Measurements from ENCODE around the gene DLGAP3.
A peak's percentile ranks its signal among the peaks of the same experiment; 100 is the strongest.
"Not testable (repeated sequence)": the region's sequence is repeated elsewhere in the genome, so short reads cannot be mapped to it uniquely, and the experiment has no call there.

DLGAP3 gene, protein sequence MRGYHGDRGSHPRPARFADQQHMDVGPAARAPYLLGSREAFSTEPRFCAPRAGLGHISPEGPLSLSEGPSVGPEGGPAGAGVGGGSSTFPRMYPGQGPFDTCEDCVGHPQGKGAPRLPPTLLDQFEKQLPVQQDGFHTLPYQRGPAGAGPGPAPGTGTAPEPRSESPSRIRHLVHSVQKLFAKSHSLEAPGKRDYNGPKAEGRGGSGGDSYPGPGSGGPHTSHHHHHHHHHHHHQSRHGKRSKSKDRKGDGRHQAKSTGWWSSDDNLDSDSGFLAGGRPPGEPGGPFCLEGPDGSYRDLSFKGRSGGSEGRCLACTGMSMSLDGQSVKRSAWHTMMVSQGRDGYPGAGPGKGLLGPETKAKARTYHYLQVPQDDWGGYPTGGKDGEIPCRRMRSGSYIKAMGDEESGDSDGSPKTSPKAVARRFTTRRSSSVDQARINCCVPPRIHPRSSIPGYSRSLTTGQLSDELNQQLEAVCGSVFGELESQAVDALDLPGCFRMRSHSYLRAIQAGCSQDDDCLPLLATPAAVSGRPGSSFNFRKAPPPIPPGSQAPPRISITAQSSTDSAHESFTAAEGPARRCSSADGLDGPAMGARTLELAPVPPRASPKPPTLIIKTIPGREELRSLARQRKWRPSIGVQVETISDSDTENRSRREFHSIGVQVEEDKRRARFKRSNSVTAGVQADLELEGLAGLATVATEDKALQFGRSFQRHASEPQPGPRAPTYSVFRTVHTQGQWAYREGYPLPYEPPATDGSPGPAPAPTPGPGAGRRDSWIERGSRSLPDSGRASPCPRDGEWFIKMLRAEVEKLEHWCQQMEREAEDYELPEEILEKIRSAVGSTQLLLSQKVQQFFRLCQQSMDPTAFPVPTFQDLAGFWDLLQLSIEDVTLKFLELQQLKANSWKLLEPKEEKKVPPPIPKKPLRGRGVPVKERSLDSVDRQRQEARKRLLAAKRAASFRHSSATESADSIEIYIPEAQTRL

DNA sequence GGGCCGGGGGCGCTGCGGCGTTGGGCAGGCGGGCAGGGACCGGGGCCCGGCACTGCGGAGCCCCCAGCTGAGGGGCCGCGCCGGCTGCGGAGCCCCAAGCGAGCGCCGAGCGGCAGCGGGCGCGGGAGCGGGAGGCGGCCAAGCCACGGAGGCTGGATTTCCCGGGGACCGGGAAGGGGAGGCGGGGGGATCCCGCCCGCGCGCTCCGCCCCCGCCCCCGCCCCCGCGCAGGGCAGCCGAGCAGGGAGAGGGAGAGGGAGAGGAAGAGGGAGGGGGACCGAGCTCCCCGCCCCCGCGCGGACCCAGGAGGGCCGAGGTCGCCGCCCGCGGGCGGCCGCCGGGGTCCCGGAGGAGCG, at the start of gene DLGAP3:
DLGAP3 (minus strand) TSS at position 154 of the 356 bp plus-strand sequence. CDS start 24,267 bp downstream, outside the sequence.
- DNase-seq (ENCODE audit: low spot score), result peak; percentile 21

DNA sequence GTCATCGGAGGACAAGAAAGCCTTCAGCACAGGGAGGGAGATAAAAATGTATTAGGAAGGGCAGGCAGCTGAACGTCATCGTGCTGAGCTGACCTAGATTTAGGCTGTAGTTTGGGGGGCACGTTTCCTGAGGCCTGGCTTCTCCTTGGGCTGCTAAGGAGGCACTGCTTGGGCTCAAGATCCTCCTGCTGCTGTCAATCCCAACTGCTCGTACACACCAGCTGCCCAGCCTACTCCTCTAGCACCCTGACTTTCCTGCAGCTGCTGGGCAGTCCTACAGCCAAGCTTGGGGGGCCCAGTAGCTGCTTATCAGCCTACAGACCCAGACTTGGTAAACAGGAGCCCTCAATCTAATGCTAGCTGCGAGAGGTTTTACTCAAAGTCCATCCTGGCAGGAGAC, 49.5 kb upstream of the DLGAP3 start:
- no peak for DNase-seq (ENCODE audit: low spot score)

DNA sequence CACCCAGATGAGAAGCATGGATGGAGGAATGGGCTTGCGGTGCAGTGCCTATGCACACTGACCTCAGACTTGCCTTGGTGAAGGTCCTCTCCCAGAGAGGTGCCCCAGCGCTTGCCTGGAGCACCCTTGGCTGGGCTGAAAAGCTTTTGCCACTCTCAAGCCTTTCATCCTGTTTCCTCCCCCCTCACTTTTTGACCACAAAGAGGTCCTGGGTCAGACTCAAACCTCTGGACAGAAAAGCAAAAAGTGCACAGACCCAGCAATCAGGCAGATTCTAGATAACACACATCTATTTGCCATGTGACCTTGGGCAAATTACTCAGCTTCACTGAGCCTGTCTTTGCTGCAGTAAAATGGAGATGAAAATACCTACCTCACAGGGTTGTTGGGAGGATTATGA, 48.4 kb upstream of the DLGAP3 start:
- no peak for DNase-seq (ENCODE audit: low spot score)

DNA sequence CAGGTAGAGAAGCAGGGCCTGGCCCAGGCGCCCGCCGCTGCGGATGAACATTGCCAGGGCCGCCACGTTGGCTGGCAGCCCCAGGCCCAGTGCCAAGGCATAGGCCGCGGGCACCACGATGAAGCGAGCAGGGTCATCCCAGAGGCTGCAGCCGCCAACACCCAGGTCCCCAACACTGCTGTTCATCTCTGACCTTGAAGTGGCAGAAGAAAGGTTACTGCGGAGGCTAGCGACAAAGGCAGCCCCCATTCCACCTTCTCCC, 47.7 kb upstream of the DLGAP3 start:
- DNase-seq (ENCODE audit: low spot score), result no peak

DNA sequence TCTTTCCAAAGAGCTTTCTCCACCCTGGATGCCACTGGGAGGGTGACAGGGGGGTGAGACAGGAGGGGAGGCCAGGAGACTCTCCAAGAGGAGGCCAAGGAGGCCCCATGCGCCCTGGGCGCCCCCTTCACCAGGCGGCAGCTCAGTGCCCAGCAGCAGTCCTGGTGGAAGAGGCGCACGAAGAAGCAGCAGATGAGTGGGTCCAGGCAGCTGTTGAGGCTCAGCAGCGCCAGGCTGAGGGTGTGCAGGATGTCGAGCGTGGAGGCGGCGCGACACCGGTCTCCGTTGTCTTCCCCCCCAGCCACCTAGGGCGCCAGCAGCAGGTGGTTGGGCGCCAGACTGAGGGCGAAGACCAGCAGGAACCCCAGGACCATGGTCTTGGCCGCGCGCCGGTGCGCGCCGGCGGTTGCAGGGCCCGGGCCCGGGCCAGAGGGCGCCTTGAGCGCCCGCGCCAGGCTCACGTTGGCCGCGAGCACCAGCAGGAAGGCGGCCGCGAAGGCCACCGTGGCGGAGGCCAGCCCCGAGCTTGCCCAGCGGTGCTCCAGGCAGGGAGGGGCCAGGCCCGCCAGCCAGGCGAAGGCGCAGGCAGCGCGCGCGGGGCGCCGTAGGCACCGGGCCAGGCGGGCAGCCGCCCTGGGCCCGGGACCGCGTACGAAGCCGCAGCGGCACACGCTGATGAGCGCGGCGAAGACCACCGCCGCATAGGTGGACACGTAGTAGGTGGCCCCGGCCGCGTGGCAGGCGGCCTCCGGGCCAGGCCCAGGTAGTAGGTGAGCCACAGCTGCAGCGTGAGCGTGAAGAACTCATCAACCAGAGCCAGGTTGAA, 47.1 kb upstream of the DLGAP3 start:
- no peak for DNase-seq (ENCODE audit: low spot score)

DNA sequence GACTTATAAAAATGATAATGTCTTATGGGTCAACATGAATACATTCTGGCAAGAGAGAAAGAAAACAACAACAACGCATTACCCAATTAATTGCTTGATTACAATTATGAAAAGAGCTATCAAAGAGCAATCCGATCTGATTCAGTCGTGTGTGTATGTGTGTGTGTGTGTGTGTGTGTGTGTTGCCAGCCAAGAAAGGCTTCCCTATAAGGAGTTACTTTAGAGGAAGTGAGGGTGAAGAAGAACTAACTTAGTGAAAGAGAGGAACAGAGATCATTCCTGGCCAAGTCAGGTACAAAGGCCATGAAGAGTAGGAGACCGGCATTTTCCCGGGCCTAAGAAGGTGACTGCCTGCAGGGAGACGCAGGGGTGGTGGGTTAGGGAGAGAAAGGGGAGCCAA, 46.3 kb upstream of the DLGAP3 start:
- no peak for DNase-seq (ENCODE audit: low spot score)

DNA sequence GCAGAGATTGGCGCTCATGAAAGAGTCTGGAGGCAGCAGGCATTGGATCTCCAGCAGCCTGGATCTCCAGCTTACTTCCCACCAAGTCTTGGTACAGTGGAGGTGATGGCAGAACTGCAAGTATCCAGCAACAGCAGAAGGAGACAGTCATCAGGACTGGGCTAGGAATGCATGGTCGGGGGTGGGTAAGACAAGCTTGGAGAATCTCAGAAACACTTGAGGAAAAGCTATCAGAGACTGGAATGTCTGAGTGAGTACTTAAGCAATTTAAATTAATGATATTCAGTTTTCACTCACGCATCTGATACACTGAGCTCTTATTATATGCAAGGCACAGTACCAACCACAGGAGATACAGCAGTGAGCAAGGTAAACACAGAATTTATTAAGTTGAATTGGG, 45.9 kb upstream of the DLGAP3 start:
- DNase-seq (ENCODE audit: low spot score), result no peak

DNA sequence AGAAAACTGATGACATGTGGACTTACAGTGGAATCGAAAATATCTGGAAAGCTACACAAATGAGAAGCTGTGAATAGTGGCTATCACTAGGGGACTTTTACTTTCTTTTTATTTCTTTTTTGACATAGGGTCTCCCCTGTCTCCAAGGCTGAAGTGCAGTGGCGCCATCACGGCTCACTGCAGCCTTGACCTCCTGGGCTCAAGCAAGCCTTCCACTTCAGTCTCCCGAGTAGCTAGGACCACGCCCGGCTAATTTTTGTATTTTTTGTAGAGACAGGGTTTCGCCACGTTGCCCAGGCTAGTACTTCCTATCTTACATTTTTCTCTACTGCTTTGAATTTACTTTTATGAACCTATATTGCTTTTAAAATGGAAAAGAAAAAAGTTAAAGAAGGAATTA, 45.2 kb upstream of the DLGAP3 start:
- no peak for DNase-seq (ENCODE audit: low spot score)

DNA sequence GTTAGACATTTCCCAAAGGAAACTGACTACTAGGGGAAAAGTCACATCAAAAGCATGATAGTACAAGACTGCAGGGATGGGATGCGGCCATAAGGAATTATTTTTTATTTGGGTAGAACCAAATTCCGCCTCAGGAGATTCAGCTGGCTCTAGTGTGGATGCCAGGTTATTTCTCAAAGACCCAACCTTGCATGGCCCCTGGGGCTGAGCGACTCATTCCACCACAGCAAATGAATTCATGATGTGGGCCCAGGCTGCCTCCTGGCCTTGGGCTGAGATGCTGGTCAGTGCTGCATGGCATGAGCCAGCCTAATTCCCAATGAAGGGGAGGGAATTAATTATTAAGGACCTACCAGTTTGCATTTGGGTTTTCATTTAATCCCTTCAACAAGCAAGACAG, 43.9 kb upstream of the DLGAP3 start:
- DNase-seq (ENCODE audit: low spot score), result no peak

DNA sequence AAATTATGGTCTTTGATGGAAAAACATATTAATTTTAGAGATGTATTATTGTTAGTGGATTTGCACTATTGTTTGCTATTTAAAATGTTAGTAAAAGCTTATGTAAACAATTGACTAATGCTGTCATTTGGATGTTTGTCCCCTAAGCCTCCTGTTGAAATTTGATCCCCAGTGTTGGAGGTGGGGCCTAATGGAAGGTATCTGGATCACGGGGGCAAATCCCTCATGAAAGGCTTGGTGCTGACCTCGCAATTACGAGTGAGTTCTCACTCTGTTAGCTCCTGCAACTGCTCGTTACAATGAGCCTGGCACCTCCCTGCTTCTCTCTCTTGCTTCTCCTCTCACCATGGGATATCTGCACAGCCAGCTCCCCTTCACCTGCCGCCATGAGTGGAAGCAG, 41.4 kb upstream of the DLGAP3 start:
- DNase-seq (ENCODE audit: low spot score), result no peak

DNA sequence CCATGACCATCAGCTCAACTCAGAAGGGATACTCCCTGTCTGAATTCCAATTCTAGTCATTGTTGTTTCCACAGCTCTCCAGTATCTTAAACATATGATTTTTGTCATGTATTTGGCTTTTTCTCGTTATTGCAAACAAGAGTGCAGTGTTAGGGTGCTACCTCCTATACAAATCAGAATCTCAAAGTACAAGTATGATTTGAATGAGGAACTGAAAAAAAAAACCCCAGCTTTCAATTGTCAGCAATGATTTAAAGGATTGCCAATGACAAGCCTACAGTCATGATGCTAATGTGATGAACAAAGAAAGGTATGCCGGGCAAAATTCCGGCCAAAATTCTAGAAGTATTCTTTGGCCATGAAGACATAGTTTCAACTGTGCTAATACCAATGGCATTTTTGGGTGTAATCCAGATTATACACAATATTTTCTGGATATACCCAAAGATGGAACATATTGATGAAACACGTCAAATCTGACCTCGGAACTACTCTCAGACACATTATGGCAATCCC, 40.8 kb upstream of the DLGAP3 start:
- no peak for DNase-seq (ENCODE audit: low spot score)

DNA sequence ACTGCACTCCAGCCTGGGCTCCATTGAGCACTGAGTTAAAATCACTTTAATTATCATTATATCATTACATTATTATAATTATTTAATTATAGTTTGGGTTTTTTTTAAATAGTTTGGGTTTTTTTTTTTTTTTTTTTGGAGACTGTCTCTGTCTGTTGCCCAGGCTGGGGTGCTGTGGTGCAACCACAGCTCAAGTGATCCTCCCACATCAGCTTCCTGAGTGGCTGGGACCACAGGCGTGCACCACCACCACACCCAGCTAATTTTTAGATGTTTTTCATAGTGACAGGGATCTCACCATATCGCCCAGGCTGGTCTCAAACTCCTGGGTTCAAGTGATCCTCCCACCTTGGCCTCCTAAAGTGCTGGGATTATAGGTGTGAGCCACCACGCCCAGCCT, 38.8 kb upstream of the DLGAP3 start:
- not testable (repeated sequence) for DNase-seq (ENCODE audit: low spot score)

DNA sequence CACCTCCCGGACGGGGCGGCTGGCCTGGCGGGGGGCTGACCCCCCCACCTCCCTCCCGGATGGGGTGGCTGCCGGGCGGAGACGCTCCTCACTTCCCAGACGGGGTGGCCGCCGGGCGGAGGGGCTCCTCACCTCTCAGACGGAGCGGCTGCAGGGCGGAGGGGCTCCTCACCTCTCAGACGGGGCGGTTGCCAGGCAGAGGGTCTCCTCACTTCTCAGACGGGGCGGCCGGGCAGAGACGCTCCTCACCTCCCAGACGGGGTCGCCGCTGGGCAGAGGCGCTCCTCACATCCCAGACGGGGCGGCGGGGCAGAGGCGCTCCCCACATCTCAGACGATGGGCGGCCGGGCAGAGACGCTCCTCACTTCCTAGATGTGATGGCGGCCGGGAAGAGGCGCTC, 38.2 kb upstream of the DLGAP3 start:
- not testable (repeated sequence) for DNase-seq (ENCODE audit: low spot score)

DNA sequence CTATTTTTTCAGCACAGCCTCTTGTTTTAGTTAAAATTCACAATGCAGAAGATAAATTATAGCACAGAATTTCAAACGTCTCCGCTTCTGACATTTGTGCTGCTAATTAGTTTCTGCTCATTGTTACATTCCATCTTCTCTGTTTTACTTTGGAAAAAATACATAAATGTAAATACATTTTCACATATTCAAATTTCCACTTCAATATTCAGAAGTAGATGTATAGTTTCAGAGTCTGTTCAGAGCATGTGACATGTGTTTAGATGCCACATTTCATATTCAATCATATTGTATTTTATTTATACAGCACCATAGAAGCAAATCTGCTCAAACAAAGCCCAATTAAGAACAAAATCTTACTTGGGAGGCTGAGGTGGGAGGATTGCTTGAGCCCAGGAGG, 36.1 kb upstream of the DLGAP3 start:
- DNase-seq (ENCODE audit: low spot score), result no peak

DNA sequence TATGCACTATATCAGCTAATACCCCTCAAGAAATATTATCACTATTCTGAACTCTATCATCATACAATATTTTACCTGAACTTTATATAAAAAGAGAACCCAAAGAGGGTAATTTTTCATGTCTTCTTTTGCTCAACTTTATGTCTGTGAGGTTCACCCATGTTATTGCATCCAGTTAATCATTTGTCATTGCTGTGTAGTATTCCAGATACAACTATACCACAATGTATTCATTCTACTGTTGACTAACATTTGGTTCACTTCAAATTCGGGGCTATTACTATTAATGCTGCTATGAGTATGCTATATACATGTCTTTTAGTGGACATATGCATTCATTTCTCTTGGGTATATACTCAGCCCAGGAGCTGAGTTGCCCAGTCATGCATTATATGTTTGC, 21.0 kb upstream of the DLGAP3 start:
- no peak for DNase-seq (ENCODE audit: low spot score)

DNA sequence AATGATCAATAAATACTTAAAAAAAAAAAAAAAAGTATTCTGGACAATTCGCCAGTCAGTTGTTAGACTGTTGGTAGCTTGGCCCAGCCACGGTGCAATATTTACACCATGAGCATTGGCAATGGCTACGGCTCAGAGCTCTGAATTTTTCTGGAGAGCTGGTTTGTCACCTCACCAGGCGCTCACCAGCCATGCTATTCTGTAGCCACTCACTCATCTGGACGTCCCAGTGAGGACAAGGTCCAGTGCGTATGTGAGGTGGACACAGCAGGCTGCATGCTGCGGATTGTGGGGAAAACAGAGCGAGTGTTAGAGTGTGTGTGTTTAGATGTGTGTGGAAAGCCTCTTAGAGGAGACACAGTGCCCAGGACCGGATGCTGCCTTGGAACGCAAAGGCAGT, 19.3 kb upstream of the DLGAP3 start:
- not testable (repeated sequence) for DNase-seq (ENCODE audit: low spot score)

DNA sequence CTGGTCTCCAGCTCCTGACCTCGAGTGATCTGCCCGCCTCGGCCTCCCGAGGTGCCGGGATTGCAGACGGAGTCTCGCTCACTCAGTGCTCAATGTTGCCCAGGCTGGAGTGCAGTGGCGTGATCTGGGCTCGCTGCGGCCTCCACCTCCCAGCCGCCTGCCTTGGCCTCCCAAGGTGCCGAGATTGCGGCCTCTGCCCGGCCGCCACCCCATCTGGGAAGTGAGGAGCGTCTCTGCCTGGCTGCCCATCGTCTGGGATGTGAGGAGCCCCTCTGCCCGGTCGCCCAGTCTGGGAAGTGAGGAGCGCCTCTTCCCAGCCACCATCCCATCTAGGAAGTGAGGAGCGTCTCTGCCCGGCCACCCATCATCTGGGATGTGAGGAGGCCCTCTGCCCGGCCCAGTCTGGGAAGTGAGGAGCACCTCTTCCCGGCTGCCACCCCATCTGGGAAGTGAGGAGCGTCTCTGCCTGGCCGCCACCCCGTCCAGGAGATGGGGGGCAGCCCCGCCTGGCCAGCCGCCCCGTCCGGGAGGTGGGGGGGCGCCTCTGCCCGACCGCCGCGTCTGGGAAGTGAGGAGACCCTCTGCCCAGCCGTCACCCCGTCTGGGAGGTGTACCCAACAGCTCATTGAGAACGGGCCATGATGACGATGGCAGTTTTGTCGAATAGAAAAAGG, 18.3 kb upstream of the DLGAP3 start:
- not testable (repeated sequence) for DNase-seq (ENCODE audit: low spot score)

DNA sequence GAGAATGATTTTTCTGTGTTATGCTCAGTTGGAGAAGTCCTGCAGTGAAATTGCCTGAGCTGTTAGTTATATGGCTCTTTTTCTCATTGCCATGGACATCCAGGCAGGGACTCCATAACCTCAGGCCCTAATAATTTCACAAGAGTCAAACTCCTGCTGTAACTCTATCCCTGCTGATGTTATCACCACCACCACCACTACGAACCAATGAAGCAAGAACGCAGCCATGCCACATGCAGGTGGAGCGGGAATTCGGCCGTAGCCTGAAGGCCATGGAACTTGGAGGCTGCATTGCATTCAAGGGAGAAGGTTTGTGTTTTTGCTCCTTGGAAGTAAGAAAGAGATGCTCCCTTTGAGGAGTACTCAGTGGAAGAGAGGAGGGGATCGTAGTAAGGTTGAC, 16.8 kb upstream of the DLGAP3 start:
- no peak for DNase-seq (ENCODE audit: low spot score)

DNA sequence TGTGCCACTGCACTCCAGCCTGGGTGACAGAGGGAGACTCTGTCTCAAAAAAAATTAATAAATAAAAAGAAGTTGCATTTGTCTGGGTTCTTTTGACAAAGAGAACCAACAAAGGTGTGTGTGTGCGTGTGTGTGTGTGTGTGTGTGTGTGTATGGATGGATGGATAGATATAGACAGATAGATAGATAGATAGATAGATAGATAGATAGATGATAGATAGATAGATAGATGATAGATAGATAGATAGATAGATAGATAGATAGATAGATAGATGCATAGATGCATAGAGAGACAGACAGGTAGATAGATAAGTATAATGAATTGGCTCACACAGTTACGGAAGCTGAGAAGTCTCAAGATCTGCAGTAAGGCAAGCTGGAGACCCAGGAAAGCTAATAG, 12.3 kb upstream of the DLGAP3 start:
- not testable (repeated sequence) for DNase-seq (ENCODE audit: low spot score)

DNA sequence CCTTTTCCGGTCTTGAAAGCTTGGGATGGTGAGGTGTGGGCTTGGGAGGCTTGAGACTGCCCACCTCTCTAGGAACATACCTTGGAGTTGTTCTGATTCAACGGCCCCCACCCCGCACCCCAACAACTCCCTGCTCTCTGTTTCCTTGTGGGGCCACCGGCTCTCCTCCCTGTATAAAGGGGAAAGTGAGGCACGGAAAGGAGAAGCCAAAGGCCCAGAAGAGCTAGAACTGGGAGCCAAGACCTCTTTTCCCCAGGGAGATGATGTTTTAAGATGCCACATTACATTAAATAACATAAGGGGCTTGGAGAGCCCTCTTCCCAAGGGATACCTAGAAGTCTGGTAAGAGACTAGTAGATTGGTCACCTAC, 1.2 kb upstream of the DLGAP3 start:
- no peak for DNase-seq (ENCODE audit: low spot score)

DNA sequence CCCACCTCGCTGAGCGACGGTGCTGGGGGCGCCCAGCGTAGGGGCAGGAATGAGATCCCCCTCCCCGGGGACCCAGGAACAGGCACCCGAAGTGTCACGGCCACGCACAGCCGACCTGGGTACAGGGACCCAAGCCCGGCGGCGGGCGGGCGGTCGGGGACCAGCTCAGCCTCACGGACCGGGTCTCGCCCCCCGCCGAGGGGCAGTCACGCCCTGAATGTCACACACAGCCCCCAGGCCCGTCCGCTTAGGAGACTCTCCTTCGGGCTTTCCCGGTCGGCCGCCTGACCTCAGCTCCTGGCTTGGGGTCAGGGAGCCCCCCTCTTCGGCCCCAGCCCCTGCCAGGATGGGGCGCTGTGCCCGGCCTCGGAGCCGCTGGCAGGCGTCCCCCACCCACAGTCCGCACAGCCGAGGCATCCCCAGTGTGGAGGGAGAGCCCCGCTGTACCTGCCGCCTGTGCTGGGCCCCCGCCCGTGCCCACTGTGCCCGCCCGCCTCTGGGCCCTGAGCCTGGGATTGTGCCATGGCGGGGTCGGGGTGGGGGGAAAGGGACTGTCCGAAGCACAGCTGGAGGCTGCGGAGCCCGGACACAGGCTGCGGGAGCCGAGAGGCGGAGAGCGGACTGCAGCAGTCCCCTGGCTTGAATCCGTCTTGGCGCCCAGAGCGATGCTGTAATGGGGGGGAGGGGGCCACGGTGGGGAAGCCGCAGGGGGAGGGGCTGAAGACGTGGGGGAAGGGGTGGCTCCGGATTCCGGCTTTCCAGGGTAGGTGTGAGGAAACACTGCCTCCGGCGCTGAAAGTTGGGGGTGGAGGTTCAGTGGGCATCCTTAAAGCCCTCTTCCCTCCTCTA, 627 bp upstream of the DLGAP3 start:
- peak; percentile 37 for DNase-seq (ENCODE audit: low spot score)
